Activated CD8-positive, alpha-beta T cell treated with anti-CD3 and anti-CD28 coated beads for 36 hours (primary cell): ENCODE data around the gene CYB5A. TPM values are rescaled to one million over a fixed set of nuclear protein-coding genes. Genes with fewer than 3 reads are reported as not detected.

ENCODE experiments used
- ATAC-seq: fragments of 200-7000 bp; cut with Tn5 transposase; one replicate; pipeline ENCODE4 v1.10.0; 2021; ENCODE audit warnings: mild to moderate bottlenecking, moderate library complexity
- CTCF ChIA-PET: fragments of 350-600 bp; sonication (Branson Sonifier 250); formaldehyde crosslinking; loops from one replicate; lab custom pipeline; 2021; ENCODE audit warnings: antibody characterized with exemption; lab: Charles Lee
- POLR2A ChIA-PET: fragments of 350-600 bp; sonication (Branson Sonifier 250); formaldehyde crosslinking; loops from one replicate; lab custom pipeline; 2021; ENCODE audit warnings: antibody characterized with exemption; lab: Charles Lee
- DNase-seq: peaks from one replicate; pipeline ENCODE4 v3.0.0-alpha.2; 2020
- H3K27ac Mint-ChIP-seq: one replicate; pipeline ENCODE4 v1.8.0; 2021; ENCODE audit warnings: mild to moderate bottlenecking, mixed read lengths
- H3K27me3 Mint-ChIP-seq: one replicate; pipeline ENCODE4 v1.8.0; 2021; ENCODE audit warnings: mixed read lengths
- H3K36me3 Mint-ChIP-seq: one replicate; pipeline ENCODE4 v1.8.0; 2021; ENCODE audit warnings: low read depth, mixed read lengths
- H3K4me1 Mint-ChIP-seq: one replicate; pipeline ENCODE4 v1.8.0; 2021; ENCODE audit warnings: low read depth, mixed read lengths
- H3K4me3 Mint-ChIP-seq: one replicate; pipeline ENCODE4 v1.8.0; 2021; ENCODE audit warnings: mild to moderate bottlenecking, moderate library complexity, mixed read lengths
- H3K9me3 Mint-ChIP-seq: one replicate; pipeline ENCODE4 v1.8.0; 2021; ENCODE audit warnings: mixed read lengths
- intact Hi-C: fragments of 100-400 bp; cut with micrococcal nuclease; formaldehyde crosslinking; loops from one replicate; pipeline ENCODE4 v1.10.0; 2022
- total RNA-seq, 2 experiments: library from RNA; stranded (reverse); gene quantifications; one replicate each; pipeline ENCODE4 v1.2.3, GENCODE V29; 2021
- TF ChIP-seq, protein P1 (sequence below): fragments of 200-600 bp; IDR thresholded peaks from one replicate; pipeline ENCODE4 v1.8.0; 2022; ENCODE audit warnings: antibody characterized with exemption, mild to moderate bottlenecking

CYB5A gene
- total RNA-seq, 2 experiments from 2014 or later: 60.2 to 62.4 TPM

- Mint-ChIP-seq H3K27ac (no peak overlapping the region), H3K4me1 (no peaks in the 10 kb centered on the region), H3K27me3 (peaks cover 1% of the 10 kb centered on the region), H3K36me3 (no peaks in the 10 kb centered on the region), H3K9me3 (no peaks in the 10 kb centered on the region), H3K4me3 (no peak overlapping the region)
- DNase-seq (no peak), ATAC-seq (no peak)
- ChIA-PET POLR2A (no interaction called here), CTCF (no interaction called here)
- TF ChIP-seq, protein P1, sequence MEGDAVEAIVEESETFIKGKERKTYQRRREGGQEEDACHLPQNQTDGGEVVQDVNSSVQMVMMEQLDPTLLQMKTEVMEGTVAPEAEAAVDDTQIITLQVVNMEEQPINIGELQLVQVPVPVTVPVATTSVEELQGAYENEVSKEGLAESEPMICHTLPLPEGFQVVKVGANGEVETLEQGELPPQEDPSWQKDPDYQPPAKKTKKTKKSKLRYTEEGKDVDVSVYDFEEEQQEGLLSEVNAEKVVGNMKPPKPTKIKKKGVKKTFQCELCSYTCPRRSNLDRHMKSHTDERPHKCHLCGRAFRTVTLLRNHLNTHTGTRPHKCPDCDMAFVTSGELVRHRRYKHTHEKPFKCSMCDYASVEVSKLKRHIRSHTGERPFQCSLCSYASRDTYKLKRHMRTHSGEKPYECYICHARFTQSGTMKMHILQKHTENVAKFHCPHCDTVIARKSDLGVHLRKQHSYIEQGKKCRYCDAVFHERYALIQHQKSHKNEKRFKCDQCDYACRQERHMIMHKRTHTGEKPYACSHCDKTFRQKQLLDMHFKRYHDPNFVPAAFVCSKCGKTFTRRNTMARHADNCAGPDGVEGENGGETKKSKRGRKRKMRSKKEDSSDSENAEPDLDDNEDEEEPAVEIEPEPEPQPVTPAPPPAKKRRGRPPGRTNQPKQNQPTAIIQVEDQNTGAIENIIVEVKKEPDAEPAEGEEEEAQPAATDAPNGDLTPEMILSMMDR: no peak
- intact Hi-C loops: no loop called here
These were observed 66.4 kb downstream of the CYB5A start for GRCh38 chr18:74225193-74225840.

GRCh38 chr18:74222710-74223494 is 68.9 kb downstream of the CYB5A start:
- TF ChIP-seq, protein P1: no peak
- ATAC-seq (no peak), DNase-seq (no peak)
- CTCF ChIA-PET: no interaction called here
- no peaks in the 10 kb centered on the region for H3K9me3 Mint-ChIP-seq
- intact Hi-C loops: no loop called here
- H3K4me1 Mint-ChIP-seq: no peaks in the 10 kb centered on the region
- H3K27ac Mint-ChIP-seq: no peak overlapping the region
- H3K27me3 Mint-ChIP-seq: peaks cover 1% of the 10 kb centered on the region
- POLR2A ChIA-PET: no interaction called here
- no peak overlapping the region for H3K4me3 Mint-ChIP-seq
- H3K36me3 Mint-ChIP-seq: no peaks in the 10 kb centered on the region

DNA sequence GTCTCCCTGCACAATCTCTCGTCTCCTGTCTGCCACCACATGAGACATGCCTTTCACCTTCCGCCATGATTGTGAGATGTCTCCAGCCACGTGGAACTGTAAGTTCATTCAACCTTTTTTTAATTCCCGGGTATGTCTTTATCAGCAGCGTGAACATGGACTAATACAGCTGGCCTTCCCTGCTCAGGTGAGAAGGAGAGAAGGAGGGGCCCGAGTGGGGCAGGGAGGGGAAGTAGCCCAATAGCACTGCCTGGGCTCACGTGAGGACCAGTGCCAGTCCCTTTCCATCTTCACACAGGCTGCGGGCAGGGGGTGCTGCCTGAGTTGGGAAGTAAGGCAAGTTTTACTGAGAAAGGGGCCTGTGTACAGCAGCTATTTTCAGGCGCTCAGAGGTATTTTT is 70.7 kb downstream of the CYB5A start:
- ChIA-PET CTCF (no interaction called here), POLR2A (no interaction called here)
- Mint-ChIP-seq H3K4me1 (no peaks in the 10 kb centered on the region), H3K9me3 (no peaks in the 10 kb centered on the region), H3K27ac (no peak overlapping the region), H3K4me3 (no peak overlapping the region), H3K27me3 (peaks cover 1% of the 10 kb centered on the region), H3K36me3 (no peaks in the 10 kb centered on the region)
- ATAC-seq (no peak), DNase-seq (no peak)
- TF ChIP-seq, protein P1: no peak
- intact Hi-C loops: no loop called here

DNA sequence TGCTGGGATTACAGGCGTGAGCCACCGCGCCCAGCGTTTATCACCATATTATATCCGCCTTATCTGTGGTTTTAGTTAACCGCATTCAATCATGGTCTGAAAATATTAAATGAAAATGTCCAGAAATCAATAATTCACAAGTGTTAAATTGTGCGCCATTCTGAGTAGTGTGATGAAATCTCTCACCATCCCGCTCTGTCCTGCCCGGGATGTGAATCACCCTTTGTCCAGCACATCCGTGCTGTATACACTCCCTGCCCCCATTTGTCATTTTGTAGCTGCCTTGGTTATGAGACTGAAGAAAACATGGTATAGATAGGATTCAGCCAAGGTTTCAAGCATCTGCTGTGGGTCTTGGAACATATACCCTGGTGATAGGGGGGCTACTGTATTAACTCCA is 72.7 kb downstream of the CYB5A start:
- CTCF ChIA-PET: no interaction called here
- no peak for ATAC-seq
- H3K27ac Mint-ChIP-seq: no peak overlapping the region

More for the DNA sequence above, 72.7 kb downstream of the CYB5A start:
- Mint-ChIP-seq H3K4me1 (no peaks in the 10 kb centered on the region), H3K36me3 (no peaks in the 10 kb centered on the region), H3K9me3 (no peaks in the 10 kb centered on the region), H3K27me3 (peaks cover 5% of the 10 kb centered on the region), H3K4me3 (no peak overlapping the region)
- POLR2A ChIA-PET: no interaction called here
- DNase-seq: no peak
- intact Hi-C loops: no loop called here
- TF ChIP-seq, protein P1: no peak
